HL-60/S4 (cell line): ENCODE data around the gene RIN3.

Source experiments
- in situ Hi-C: fragments of 300-500 bp; cut with MboI; formaldehyde crosslinking; loops from 2 replicates; pipeline ENCODE4 v1.14.3; 2022; ENCODE audit warnings: low sequenced_read_pairs

The RIN3 gene

DNA sequence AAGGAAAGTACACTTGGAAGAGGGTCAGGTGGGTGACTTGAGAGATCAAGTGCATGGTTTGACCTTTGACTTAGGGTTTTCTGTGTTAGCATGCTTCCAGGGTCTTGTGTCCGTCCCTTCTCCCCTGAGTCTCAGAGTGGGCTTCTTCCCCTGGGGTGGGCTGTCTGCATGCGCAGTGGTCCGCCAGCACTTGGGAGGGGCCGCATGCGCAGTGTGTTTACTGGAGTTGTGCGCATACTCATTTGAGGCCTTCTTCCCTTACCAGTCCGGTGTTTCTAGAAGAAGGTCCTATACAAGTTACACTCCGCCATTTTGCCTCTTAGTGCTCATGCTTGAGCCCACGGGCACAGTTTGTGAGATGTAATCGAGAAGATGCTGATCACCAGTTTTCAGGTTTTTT is 58.5 kb downstream of the RIN3 start:
- in situ Hi-C loops: no loop called here

DNA sequence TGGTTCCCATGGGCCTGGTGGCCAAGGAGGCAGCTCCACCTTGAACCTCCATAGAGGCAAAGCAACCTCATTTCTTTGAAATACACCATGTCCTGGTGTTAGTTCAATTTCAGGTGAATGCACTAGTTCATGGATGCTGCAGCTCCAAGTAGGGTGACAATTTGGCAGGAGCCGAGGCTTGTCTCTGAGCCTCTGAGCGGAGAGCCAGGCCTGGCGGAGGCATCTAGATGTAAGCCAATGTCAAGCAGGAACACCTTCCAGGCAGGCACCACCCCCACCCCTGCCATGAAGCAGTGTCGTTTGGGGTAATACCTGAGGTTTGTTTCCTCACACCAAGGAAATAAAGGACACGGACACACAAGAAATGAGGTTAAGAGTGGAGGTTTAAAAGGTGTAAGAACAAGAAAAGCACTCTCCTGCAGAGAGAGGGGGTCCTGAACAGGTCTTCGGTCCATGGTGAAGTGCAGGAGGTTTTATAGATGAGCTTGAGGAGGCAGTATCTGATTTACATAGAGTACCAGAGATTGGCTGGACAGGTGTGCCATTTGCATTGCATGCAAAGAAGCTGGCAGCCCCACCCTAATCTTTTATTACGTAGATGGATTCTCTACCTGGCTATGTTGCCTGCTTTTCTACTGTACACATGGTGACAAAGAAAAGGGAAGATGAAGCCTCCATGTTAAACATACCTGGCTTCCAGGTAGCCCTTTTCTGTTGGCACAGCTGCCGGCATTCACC is 60.3 kb downstream of the RIN3 start:
- in situ Hi-C loops: no loop called here

DNA sequence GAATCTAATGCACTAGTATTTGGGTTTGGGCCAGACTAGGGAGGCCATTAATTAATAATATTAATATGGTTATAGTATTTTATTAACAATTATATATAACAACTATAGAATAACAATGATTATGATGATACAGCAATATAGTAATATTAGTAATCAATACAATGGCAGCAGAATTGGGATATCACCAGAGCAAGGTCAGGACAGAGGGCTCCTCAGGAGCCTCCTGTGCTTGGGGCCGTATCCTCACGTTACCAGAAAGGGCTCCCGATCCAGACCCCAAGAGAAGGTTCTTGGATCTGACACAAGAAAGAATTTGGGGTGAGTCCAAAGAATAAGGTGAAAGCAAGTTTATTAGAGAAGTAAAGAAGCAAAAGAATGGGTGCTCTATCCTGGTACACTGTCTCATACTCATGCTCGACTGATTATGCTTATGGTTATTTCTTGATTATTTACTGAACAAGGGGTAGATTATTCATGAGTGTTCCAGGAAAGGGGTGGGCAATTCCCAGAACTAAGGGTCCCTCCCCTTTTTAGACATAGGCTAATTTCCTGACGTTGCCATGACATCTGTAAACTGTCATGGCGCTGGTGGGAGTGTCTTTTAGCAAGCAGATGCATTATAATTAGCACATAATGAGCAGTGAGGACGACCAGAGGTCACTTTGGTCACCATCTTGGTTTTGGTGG is 61.6 kb downstream of the RIN3 start:
- in situ Hi-C loops: no loop called here

DNA sequence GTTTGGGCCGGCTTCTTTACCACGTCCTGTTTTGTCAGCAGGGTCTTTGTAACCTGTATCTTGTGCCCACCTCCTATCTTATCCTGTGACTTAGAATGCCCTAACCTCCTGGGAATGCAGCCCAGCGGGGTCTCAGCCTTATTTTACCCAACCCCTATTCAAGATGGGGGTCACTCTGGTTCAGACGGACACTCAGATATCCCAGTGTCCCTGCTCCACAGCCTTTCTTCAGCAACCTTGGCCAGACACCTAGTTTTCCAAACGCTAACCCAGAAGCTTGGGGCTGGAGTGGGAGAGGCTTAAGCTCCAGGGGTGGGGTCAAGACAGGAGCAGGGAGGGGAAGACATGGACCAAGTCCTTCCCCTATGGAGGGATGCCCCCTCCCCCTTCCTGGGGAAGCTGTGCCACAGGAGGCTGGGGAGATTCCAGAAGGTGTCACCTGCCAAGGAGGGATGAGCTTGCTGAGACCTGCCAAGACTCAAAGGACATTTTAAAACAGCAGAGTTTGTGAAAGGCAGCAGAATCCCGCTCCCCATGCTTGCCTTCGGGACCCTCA is 62.2 kb downstream of the RIN3 start:
- in situ Hi-C loops: no loop called here

DNA sequence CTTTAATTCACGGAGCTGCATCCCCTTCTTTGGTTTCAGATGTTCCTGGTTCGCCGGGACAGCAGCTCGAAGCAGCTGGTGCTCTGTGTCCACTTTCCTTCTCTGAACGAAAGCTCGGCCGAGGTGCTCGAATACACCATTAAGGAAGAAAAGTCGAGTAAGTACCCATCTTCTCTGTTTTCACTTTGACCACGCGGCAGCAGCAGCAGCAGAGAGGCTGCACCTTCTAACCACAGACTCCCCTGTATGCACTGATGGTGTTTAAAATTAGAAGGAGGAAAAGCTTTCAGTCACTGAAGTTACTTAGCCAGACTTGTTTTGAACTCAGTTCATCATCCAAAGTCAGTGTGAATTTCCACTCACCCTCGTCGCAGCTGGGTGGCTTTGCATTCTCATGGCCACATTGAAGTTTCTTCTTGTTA is 63.8 kb downstream of the RIN3 start:
- in situ Hi-C loops: no loop called here

DNA sequence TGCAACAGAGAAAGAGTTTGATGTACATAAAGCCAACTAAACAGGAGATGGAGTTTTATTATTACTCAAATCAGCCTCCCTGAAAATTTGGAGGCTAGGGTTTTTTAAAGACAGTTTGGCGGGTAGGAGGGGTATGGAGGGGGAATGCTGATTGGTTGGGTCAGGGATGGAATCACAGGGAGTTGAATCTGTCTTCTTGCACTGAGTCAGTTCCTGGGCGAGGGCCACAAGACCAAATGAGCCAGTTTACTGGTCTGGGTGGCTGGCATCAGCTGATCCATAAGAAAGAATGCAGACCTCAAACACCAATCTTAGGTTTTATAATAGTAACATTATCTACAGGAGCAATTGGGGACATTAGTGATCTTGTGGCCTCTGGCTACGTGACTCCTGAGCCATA is 64.9 kb downstream of the RIN3 start:
- in situ Hi-C loops: no loop called here

DNA sequence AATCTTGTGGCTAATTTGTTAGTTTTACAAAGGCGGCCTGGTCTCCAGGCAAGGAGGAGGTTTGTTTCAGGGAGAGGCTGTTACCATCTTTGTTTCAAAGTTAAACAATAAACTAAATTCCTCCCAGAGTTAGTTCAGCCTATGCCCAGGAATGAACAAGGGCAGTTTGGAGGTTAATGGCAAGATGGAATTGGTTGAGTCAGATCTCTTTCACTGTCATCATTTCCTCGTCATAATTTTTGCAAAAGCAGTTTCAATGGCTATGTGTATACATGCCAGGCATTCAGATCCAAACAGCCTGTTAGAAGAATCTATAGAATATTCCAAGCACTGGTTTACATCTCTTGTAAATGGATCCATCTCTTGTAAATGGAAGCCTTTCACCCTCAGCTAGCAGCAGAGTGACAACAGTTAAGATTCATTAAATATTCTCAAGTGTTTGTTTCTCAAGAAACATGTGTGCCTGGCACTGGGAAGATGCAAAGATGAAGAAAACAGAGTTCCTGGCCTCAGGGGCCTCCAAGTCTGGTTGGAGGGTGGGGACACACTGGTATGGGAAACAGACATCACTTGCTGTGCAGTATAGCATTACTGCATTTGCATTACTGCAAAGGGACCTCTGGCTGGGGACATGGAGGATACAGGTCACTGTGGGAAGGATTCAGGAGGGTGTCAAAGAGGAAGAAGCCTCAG is 65.8 kb downstream of the RIN3 start:
- in situ Hi-C loops: no loop called here

DNA sequence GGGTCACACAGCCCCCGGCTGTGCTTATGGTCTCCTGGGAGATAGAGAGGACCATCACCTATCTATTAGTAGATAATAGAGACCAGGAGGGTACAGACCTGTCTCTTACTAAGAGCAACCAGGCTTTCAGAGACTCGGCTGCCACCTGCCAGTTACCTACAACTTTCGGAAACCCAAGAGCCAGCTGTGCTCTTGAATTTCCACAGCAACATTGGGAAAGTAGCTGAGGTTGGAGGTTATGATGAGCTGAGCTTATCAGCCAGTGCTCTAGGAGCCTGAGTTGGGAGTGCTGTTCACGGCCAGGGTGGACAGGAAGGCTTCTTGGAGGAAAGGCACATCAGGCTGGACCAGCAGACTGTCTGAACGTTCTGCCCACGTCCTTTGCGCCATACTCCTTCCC is 67.6 kb downstream of the RIN3 start:
- in situ Hi-C loops: no loop called here

DNA sequence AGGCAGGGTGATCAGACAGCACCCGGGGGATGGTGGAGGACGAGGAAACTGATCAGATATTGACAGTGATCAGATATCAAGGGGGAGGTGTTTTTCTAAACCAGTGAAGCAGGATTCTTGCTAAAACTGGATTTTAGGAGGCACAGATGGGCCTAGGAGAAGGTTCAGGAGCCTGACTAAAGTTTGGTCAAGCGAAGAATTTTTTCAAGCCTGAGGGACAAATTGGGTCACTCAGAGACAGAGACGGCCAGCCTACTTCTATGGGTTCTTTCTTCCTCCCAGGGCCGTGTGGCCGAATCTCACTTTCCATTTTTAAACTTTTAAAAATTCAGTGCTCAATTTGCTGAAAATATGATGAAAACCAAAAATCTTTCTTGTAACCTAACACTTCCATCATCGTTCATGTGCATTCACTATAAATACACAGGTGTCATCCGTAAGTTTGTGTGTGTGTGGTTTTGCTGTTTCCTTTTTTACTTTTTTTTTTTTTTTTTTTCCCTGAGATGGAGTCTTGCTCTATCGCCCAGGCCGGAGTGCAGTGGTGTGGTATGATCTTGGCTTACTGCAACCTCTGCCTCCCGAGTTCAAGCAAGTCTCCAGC is 68.5 kb downstream of the RIN3 start:
- in situ Hi-C loops: no loop called here

DNA sequence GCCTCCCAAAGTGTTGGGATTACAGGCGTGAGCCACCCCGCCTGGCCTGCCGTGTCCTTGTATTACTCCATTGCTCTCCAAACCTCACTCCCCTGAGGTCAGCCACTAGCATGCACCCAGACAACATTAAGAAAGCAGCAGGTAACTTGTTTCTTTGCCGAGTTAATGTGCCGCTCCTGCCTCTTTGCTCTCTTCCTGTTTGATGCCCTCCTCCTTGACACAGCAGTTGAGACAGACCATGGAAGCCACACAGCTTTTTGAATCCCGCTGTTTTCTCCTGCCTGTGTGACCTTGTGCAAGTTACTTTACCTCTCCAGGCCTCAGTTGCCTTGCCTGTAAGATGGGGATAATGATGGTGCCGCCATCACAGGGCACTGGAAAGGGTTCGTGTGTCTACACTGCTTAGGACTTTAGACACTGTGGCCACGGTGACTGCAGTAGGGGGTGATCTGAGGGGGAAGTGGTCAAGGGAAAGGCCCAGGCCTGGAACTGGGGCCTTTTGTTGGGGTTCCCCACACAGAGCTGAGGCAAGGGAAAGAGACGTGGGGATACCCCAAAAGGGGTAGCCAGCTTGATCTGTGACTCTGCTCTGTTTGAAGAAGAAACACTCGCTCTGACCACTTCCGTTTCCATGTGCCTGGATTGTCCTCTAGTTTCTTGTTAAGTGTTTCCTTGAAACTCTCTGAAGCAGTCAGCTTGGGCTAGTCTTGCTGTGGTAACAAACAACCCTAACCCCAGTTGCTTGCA is 69.3 kb downstream of the RIN3 start:
- in situ Hi-C loops: no loop called here

DNA sequence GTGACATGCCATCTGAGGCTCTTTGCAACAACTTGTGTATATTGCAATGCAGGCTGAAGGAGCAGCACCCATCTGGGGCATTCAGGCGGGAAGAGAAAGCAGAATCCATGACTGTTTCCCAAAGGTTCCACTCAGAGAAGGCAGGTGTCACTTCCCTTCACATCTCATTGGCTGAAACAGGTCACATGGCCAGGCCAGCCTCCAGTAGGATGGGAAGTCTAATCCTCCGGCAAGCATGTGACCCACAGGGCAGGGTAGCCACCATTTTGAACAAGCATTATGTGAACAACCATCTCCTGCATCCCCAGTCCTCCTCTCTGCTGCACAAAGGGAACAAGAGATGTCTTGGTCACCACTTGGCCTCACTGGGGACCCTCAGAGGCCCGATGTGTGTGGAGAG is 70.6 kb downstream of the RIN3 start:
- in situ Hi-C loops: no loop called here

DNA sequence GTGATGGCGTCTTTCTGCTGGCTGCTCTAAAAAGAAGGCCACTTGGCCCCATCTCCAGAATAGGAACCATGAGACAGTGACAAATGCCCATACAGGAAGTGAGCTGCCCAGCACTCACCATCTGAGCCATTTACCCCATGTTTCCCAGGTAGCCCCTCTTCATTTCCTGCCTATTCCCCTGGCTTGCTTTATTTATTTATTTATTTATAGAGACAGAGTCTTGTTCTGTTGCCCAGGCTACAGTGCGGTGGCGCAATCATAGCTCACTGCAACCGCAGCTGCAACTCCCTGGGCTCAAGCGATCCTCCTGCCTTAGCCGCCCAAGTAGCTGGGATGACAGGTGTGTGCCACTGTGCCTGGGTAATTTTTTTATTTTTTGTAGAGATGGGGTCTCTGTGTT is 71.2 kb downstream of the RIN3 start:
- in situ Hi-C loops: no loop called here

DNA sequence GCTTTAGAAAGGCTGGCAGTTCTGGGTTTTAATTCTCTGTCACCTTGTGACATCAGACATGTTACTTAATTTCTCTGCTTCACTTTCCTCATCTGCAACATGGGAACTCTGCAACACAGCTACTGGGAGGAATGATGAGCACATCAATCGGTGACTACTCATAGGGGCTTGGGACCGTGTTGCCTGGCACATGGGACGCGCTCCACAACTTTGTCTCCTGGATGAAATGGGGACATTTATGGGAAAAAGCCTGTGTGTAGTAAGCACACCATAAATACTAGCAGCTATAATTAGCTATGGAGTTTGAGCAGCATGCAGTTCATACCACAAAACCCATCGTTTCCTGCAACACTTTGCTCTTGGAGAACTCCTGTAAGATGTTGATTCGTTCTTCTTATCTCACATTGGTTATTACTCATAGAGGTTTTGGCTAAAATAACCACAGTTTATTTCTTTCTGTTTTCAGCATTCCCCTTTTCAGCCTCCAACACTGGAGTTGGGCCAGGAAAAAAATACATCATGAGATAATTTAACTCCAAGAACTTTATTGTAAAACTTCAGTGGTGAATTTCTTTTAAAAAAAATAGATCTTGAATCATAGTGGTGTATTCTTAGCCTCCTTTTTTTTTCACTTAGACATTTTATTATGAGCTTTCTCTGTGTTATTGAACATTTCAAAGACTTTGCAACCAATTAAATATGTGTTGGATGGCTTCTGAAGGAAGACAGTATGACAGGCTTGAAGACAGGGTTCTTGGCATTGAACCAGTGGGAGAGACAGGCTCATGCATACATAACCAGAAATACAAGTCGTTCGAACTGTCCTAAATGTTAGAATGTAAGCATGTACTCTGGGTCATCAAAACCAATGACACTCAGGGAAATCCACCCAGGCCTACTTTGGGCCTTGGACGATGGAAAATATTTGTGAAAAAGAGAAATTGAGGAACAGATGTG is 72.7 kb downstream of the RIN3 start:
- in situ Hi-C loops: no loop called here

DNA sequence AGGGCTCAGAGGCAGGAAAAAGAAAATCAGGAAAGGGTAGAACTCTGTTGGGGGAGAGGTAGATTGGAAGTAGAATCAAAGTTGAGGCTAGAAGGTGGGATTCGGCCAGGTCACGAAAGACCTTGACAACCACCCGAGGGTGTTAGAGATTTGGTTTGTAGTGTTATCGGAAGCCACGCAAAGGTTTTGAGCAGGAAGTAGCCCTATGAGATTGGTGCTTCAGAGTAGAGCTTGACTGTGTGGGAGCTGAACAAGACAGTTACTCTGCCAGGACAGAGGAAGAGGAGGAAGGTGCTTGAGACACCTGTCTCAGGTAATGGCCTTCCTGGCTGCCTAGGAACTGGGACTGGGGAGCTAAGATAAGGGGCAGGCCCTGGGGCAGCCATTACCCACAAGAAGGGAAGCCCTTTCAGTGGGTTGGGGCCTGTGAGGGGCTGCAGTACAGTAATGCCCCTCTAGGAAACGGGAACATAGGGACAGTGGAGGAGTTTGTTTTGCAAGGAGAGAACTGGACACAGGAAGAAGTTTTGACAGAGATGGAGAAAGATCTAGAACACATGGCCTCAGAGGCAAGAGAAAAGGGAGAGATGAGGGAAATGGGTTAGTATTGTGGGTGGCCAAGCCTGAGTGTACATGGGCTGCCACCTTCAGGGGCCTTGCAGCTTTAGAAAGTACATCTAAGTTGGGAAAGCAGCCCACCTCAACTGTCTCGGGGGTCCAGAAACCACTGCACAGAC is 73.5 kb downstream of the RIN3 start:
- in situ Hi-C loops: no loop called here

DNA sequence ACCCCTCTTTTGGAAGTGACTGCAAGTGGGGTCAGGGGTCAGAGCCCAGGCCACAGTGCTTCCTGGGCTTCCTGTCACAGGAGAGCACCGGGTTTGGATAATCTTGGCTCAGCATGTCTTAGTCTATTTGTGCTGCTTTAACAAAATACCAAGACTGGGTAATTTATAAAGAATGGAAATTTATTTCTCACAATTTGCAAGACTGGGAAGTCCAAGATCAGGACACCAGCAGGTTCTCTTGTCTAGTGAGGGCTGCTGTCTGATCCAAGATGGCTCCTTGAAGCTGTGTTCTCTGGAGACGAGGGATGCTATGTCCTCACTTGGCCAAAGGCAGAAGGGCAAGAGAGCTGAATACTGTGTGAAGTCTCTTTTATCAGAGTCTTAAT is 74.1 kb downstream of the RIN3 start:
- in situ Hi-C loops: no loop called here

DNA sequence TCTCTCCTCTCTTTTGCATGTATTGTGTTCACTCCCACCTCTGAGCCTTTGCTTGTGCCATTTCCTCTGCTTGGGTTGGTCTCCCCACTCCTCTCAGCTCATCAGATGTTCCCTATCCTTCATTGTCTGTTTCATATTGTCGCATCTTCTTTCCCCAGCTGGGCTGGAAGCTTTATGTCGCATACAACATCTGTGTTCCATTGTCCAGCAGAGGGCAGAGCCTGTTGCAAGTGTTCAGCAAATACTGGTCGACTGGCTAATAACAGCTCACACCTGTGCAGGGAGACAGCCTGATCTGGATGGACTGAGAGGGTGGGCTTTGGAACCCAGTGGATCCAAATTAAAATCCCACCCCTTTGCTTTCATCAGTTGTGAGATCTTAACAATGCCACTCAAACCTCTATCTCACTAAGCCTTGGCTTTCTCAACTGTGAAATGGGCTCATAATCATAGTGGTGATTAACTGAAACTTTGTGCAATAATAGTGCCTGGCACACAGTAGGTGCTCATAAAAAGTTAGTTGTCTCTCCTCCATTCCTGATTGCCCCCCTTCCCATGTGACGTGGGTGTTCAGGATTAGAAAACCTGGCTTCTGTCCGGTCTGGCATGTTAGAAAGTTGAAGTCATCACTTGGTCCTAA is 75.8 kb downstream of the RIN3 start:
- in situ Hi-C loops: no loop called here

DNA sequence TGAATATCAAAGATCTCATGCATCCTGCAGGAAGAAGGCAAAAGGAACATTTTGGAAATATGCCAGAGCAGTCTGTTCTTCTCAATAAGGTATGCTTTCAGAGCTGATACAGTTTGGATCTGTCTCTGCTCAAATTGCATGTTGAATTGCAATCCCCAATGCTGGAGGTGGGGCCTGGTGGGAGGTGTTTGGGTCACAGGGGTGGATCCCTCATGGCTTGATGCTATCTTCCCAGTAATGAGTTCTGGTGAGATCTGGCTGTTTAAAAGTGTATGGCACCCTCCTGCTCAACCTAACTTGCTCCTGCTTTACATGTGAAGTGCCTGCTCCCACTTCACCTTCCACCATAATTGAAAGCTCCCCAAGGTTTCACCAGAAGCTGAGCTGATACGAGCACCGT is 76.6 kb downstream of the RIN3 start:
- in situ Hi-C loops: no loop called here

DNA sequence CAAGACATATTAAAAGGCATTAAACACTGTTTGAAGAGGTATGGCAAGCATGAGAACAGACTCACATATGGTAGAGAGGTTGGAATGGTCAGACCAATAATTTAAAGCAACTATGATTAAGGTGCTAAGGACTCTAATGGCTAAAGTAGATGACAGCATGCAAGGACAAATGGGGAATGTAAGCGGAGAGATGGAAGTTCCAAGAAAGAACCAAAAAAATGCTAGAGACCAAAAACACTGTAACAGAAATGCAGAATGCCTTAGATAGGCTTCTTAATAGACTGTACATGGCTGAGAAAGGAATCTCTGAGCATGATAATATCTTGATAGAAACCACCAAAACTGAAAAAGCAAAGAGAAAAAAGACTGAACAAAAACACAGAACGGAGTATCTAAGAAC is 77.4 kb downstream of the RIN3 start:
- in situ Hi-C loops: no loop called here
